ENCODE measurements around the gene KLHL13.

DNA sequence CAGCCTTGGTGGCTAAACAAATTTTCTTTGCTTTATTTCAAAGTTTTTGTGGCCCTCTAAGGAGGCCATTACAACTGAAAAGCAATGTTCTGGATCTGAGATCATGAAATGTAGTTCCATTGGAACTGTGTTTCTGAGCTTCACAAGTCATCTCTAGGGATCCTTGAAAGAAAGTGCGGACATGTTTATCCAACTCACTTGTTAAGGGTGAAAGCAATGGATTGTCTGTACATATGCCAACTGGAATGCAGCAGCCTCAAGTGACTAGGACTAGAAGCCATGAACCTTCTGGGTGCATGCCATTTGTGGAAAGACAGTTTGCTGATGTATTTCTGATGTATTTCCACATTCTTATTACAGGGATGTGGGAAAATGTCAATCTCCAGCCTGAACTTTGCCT is 36.7 kb upstream of the KLHL13 start:
- TF ChIP-seq POLR2AphosphoS5 (IDR thresholded peaks at IDR 0.05) = no peak
- TF ChIP-seq, protein P1, sequence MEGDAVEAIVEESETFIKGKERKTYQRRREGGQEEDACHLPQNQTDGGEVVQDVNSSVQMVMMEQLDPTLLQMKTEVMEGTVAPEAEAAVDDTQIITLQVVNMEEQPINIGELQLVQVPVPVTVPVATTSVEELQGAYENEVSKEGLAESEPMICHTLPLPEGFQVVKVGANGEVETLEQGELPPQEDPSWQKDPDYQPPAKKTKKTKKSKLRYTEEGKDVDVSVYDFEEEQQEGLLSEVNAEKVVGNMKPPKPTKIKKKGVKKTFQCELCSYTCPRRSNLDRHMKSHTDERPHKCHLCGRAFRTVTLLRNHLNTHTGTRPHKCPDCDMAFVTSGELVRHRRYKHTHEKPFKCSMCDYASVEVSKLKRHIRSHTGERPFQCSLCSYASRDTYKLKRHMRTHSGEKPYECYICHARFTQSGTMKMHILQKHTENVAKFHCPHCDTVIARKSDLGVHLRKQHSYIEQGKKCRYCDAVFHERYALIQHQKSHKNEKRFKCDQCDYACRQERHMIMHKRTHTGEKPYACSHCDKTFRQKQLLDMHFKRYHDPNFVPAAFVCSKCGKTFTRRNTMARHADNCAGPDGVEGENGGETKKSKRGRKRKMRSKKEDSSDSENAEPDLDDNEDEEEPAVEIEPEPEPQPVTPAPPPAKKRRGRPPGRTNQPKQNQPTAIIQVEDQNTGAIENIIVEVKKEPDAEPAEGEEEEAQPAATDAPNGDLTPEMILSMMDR (IDR thresholded peaks at IDR 0.05) = no peak

All from breast epithelium (tissue), 3 donors.